Left kidney (tissue), 8 donors: ENCODE results near the gene MPPED1. TPM values are rescaled to one million over a fixed set of nuclear protein-coding genes. Genes with fewer than 3 reads are reported as not detected.

ENCODE experiments used
- DNase-seq: peaks from one replicate; pipeline ENCODE4 v3.0.0-alpha.2; 2013
- long read RNA-seq, 8 donors: transcript quantifications; one replicate each; lab custom pipeline, GENCODE V29; 2026
- polyA plus RNA-seq: library from polyadenylated mRNA; unstranded; fragments of 120-200 nt; gene quantifications from one replicate; pipeline ENCODE4 v1.2.1, GENCODE V29; 2013; ENCODE audit not compliant: insufficient read length

The MPPED1 gene, protein sequence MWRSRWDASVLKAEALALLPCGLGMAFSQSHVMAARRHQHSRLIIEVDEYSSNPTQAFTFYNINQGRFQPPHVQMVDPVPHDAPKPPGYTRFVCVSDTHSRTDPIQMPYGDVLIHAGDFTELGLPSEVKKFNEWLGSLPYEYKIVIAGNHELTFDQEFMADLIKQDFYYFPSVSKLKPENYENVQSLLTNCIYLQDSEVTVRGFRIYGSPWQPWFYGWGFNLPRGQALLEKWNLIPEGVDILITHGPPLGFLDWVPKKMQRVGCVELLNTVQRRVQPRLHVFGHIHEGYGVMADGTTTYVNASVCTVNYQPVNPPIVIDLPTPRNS
- polyA plus RNA-seq, result 1.2 TPM
- long read RNA-seq, donor 1, partial matches to known transcripts, result 0 of 1 reads
- long read RNA-seq, donor 1, other reads (novel, unspliced or antisense), result 0 of 1 reads
- long read RNA-seq, donor 2, result 0 reads
- long read RNA-seq, donor 3, result 0 reads
- long read RNA-seq, donor 4, result 0 reads
- long read RNA-seq, donor 5, result 0 reads
- long read RNA-seq, donor 6, result 0 reads
- long read RNA-seq, donor 7, result 0 reads
- long read RNA-seq, donor 8, result 0 reads

DNA sequence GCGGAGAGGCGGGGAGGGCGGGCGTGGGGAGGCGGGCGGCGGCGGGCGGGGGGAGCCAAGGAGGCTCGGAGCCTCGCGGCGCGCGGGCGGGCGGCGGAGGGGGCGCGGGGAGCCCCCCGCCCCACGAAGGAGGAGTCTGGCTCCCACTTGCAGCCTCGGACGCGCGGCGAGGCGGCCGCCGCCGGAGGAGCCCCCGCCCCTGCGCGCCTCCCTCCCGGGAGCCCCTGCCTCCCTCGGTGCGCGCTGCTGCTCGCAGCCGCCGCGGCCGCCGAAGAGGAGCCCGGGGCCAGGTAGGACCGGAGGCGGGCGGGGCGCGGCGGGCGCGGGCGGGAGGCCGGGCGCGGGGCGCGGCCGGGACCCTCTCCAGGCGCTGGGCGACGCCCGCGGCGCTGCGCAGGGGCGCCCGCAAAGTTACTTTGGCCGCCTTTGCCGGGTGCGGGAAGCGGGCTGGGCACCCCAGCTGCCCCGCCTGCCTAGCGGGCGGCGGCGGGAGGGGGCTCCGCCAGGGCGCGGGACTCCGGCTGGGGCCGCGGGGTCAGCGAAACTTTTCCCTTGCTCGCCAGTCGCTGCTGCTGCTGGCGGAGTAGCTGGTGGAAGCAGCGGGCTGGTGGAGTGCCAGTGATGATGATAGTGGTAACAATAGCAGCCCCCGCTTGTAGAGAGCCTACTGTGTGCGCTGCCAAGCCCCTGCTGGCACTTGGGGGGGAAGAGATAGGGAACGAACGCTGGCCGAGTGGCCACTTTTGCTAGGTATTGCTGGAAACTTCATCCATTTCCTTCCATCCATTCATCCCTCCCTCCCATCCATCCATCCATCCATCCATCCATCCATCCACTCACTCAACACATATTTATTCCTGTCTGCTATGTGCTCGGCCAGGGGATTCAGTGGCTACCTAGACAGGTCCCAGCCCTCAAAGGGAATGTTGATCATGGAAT lies at the start of gene MPPED1:
Gene MPPED1, plus strand, starts transcription at position 146 of the 939 bp plus-strand sequence. CDS start 12,972 bp downstream, outside the sequence.
- no peak for DNase-seq

DNA sequence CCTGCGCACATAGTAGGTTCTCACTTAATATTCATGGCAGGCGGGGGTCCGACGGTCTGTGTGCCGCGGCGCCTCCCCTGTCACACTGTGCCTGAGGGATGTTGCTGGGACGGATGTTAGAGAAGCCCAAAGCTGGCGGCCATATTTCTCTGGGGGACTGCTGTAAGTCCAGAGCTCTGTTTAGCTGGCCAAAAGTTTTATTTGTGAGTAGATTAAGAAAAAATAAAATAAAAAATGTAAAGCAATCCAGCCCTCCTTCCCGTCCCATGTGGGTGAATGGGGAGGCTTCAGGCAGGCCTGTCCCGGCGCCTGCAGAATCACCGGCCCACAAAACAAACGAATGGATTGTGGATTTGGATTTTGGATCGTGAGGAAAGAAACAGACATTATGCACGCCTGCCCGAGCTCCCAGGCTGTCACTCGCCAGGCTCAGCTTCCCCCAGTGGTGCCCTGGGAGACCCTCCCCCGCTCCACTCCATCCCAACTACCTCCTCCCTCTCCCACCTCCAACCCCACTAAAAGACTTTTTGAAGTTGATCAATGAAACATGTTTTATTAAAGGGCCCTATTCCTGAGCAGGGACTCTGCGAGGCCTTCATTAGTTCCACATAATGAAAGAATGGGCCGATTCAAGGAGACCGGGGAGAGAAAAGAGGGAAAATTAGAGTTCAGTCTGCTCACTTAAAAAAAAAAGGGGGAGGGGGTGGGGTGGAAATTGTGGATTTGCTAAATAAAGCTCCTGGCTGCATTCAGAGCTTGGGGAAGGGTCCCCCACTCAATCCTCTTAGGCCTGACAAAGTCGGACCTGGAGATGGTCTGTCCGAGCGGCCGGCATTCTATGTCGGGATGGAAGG lies 48.3 kb upstream of the MPPED1 start:
- DNase-seq, result no peak

DNA sequence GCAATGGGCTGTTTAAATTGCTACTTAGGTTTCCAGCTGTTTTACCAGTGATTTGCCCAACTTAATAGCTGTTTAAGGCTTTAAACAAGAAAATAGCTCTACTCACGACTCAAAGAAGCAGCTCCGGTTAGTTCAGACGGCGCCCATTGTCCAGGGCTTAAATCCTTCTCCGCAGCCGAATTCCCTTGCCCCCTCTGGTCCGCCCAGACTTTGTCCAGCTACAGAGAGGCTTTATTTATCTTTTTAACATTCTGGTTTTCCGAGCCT lies 47.7 kb upstream of the MPPED1 start:
- DNase-seq, result no peak

DNA sequence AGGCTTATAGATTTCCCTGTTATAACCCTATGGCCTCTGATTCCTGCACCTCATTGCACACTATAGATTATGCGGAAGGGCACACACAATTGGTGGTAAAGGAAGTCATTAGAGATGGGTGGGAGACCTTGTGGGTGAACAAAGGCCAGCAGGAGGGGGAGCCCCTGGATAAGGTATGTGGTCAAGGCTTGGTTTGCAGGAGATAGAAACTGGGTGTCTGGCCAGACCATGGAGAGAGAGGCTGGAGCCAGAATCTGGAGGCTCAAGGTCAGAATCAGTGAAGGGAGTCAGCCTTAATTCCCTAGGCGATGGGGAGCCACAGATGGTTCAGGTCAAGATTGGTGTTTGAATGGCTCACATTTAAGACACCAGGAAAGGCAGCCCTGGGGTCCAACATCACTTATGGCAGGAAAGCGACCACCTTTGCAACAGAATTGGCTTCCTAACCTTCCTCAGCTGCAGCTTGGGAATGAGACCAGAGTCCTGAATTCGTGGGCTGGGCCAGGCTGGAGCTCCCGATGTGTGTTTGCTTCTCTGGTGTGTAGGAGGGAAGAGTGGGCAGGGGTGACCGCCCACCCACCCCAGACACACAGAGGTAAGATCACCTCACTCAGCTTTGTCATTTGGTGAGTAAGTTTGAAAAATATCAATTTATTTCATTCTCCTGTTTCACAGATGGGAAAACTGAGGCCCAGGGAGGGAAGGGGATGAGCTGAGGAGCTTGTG lies 45.9 kb upstream of the MPPED1 start:
- no peak for DNase-seq

DNA sequence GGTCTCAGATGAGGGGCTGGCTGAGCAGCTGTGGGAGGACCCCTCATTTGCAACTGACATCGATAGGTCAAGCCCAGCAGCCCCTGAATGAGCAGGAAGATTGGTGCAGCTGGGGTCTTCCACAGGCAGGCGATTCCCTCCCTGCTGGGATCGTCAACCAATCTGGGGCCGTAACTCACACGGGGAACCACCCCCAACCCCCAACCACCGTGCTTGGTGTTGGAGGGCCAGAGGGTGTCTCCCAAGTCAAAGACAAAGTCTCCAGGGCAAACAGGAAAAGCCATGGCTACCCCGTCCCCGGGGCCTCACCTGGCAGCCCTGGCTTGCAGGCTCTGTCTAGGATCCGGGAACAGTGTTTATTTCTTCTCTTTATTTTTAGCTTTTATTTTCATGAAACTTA lies 41.8 kb upstream of the MPPED1 start:
- no peak for DNase-seq

DNA sequence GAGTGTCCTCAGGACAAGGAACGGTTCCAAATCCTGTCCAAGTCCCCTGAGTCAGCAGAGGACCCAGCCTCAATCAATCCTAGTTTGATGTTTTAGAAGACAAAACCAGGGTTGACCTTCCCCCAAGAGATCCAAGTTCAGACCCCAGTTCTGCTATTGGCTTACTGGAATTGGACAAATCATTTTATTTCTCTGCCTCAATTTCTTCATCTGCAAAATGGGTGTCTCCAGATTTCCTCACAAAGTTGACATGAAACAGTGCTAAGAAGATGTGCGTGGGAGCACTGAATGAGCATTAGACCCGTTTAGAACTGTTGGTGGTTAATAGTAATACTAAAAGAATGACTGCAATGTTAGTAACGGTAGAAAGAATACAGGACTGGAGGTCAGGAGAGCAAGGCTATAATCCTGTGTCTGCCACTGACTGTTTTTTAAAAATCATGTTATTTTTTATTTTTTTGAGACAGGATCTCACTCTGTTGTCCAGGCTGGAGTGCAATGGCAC lies 35.8 kb upstream of the MPPED1 start:
- no peak for DNase-seq

DNA sequence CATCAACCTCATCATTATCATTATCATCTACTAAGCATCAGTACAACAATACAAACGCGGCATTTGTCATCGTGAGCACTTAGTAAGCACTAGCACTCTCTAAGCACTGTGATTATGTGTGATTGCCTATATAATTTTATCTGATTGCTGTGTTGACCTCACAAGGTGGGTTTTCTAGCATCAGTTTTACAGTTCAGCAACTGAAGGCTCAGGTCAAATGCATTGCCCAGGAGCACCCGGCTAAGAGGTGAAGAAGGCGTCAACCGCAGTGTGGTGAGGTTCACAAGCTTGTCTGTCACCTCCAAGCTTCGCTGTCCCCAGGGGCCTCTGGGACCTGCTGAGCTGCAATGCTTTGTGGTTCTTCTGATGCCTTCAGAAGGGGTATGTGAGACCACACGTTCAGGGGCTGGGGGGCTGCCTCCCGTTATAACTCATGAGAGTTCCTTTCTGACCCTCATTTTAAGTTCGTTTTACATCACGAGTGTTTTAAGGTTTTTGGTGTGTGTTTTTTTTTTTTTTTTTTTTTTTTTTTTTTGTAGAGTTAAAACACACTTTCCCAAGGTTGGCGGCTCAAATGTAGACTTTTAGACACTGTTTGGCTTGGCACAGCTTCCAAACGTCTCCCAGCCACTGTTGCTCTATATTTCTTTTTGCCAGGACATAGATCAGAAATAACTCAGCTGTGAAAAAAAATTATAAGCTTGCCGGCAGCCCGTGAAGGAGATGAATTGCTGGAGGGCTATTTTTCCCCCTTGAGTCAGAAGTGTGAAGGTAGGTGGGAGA lies 34.9 kb upstream of the MPPED1 start:
- peak; percentile 27 for DNase-seq

DNA sequence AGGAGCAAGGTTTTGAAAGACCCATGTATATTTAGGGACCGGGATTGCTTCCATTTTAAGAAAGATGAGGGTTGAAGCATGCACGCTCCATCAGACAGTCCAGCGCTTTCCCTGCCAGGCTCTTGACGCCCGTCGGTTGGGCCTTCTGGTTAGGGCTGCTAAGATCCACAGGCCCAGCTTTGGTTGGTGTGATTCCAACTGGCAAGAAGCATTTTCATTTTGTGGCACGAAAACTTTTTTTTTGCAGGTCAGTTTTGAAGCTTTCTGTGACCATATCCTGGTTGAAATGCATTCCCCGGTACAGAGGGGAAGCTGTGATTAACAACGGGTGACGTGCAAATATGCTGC lies 34.3 kb upstream of the MPPED1 start:
- no peak for DNase-seq

DNA sequence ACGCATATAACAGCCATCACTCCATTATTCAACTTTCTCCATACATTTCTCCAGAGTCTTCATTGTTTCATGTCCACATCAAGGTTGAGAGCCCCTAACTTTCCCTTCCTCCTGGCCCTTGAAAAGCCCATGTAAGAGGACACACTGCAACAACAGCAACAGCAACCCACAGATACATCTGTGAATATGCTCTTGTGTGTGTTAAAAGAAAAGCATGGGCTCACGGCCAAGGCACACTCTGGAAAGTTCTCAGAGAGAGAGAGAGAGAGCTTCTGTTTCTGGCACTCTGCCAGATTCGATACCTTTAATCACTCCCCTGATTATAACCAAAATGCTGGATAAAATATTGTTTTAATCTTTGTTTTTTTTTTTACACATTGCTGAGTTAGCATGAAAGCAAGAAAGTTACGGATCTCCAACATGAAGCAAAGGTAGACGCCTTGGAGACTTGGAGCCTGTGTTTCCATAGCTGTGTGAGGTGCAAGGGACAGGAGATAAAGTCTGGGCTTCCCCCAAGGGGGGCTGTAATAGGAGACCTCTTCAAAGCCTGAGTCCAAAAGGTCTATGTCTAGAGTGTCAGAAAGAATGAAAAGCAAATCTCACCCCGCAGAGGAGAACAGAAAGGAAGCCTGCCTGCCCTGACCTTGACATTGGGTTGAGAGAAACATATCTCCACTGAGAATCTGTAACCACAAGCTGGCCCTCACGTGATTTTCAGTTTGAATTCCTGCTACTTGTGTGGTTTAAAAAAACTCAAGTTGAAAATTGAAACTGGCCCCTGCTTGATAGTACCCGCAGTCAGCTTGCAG lies 33.7 kb upstream of the MPPED1 start:
- DNase-seq, result peak; percentile 60

DNA sequence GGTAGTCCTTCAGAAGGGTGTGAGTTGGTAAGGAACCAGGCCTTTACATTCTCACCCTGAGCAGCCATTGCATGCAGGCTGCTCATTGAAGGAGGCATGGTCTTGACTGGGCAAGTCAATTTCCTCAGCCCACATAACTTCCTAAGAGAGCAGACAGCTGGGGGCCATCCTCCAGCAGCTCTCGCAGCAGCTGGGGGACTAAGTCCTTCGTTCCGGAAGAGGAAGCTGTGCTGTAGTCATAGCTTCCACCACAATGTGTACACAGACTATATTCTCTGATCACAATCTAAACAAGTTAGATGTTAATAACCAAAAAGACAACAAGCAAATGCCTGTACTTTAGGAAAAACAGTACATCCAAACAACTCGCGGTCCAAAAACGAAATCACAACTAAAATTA lies 30.1 kb upstream of the MPPED1 start:
- DNase-seq, result no peak

DNA sequence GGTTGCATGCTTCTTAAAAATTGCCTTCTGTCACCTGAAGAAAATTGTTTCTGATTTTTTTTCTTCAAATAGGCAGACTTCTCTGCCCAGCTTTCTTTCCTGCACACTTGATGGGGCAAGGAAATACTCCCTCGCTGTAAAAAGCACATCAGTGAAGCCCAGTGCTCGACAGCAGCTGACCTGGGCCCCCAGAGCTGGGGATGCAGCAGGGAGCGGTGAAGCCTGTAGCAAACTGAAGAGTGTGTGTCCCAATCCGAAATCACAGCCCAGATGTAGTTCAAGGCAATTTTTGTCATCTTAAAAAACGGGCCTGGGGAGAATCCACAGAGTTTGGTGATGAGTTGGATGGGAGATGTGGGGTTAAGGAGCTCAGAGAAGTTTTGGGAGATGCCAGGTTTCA lies 27.0 kb upstream of the MPPED1 start:
- DNase-seq, result no peak

DNA sequence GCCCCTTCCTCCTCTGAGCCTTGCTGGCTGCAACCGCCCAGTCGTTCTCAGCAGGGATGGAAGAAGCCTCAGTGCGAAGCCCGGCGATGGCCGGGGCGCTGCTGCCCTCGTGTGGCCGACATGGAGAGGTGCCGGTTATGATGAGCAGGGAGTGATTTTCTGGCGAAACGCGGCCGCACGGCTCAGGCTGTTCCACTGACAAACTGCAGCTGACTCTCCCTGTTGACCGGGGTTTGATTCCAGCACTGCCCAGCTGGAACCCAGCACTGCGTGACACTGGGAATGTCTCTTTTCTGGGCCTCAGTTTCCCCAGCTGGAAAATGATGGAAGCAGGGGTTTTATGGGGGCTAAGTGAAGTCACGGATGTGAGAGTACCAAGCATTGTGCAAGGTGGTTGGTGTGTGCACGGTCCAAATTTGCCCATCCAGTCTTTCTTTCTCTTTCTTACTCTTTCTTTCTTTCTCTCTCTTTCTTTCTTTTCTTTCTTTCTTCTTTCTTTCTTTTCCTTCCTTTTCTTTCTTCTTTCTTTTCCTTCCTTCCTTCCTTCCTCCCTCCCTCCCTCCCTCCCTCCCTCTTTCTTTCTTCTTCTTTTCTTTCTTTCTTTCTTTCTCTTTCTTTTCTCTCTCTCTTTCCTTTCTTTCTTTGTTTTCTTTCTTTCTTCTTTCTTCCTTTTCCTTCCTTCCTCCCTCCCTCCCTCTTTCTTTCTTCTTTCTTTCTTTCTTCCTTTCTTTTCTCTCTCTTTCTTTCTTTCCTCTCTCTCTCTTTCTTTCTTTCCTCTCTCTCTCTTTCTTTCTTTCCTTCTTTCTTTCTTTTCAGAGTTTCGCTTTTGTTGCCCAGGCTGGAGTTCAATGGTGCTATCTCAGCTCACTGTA lies 25.8 kb upstream of the MPPED1 start:
- peak; percentile 79 for DNase-seq

DNA sequence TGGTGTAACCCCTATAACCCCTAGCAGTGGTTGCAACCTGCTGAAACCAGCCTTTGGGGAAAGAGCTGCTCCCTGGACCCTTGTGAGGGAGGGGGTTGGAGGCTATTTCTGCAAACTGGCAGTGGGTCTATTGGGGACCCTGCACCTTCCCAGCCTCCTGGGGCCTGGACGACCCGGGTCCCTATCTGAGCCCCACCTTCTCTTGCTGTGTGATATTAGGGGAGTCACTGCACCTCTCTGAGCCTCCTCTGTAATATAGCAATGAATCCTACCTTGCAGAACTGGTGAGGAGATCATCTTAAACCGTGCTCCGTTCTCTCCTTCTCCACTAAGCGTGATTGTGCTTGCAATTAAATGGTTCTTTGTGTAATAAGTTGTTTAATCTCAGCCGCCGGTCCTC lies 24.0 kb upstream of the MPPED1 start:
- no peak for DNase-seq

DNA sequence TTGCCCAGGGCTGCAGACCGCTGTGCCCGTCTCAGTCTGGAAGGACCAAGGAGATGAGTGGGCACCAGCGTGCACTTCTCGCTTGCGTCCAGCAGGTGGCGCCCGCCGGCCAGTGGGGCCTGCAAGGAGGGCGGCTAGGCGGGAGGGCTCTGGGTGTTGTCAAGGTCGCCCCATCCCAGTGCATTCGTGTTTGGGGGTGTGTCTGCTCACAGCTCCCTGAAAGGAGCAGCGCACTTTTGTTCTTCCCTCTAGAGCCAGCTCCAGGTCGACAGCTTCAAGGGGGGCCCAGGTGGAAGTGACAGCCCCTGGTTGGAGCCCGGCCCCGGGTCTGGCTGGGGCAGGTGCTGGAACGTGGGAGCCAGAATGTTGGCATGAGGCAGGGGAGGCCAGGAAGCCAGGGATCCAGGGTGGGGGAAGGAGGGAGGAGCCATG lies 23.4 kb upstream of the MPPED1 start:
- peak; percentile 55 for DNase-seq

DNA sequence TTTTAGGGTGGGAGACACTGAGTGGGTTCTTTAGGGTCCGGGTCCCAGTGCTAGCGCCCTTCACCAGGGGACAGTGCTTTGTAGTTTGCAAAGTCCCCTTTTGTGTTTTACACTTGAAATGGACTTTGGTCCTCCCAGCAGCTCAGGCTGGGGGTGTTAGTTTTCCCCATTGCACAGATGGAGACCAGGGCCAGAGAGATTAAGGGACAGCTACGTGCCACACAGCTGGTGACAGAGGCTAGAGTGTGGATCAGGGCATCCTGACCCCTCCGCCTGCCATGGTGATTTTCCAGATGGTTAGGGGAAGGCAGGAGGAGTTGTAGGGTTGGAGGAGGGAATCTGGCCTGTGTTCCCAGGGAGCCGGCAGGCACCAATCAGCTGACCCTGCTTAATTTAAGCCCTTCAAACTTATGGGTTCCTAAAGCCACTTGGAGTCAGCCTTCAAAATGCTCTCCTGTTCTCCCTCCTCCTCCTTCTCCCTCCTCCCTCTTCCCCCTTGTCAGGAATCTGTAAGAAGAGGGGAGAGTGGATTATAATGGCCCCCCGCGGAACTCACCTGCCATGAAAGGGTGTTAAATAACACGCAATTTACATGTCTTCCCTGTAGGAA lies 22.5 kb upstream of the MPPED1 start:
- no peak for DNase-seq

DNA sequence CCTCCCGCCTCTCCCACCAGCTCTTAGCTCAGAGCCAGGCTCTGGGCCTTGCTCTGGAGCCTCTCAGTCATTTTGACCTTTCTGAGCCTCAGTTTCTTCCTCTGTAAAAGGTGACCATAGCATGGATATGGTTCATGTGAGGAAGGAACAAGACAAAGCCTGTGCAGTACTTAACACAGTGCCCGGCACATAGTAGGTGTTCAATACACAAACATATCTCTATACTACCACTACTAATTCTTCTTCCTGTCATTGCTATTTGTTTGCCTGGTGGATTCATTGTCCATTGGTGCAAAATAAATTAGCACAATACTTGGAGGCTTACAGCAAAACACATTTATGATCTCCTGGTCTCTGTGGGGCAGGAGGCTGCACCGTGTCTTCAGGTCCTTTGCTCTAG lies 21.6 kb upstream of the MPPED1 start:
- DNase-seq, result no peak

DNA sequence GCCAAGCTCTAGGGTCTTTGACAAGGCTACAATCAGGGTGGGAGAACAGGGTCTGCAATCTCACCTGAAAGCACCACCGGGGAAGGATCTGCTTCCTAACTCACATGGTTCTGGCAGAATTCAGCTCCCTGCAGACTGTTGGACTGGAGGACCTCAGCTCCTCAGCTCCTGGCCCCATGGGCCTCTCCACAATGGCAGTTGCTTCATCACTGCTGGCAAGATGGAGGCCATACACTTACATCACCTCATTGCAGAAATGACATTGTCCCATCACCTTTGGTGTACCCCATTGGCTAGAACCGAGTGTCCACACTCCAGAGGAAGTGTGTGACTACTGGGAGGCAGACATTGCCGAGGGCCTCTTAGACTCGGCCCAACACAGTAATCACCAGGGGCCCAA lies 20.9 kb upstream of the MPPED1 start:
- DNase-seq, result no peak

DNA sequence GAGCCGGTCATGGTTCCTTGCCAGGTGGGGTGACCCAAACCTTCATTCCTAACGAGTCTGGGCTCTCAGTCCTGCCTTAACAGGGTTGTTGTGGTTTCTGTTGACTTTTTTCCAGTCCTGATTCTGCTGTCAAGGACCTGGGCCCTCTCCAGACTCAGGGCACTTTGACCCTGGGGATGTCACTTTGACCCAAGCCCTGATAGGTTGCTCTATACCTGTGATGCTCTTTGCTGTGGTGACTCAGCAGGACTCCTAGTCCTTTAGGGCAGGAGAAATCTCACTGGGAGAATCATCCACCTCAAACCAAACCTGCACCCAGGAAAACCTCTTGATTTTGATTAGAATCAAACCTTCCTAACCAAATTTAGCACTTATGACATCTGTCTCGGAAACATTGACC lies 20.5 kb upstream of the MPPED1 start:
- DNase-seq, result no peak
